Skin of body (tissue), 2 donors: ENCODE results near the gene PASD1. TPM values are rescaled to one million over a fixed set of nuclear protein-coding genes. Genes with fewer than 3 reads are reported as not detected.
"Not testable (repeated sequence)": the region's sequence is repeated elsewhere in the genome, so short reads cannot be mapped to it uniquely, and the experiment has no call there.

Experiments
- DNase-seq: peaks from one replicate; lab custom pipeline; 2025; lab: John Stamatoyannopoulos, UW
- total RNA-seq: library from RNA; depleted of rRNA; stranded (reverse); fragments of >200 nt; gene quantifications from one replicate; pipeline ENCODE4 v1.2.3, GENCODE V29; 2014

Gene PASD1
- total RNA-seq, 1 donor from 2014 or later: not detected

DNA sequence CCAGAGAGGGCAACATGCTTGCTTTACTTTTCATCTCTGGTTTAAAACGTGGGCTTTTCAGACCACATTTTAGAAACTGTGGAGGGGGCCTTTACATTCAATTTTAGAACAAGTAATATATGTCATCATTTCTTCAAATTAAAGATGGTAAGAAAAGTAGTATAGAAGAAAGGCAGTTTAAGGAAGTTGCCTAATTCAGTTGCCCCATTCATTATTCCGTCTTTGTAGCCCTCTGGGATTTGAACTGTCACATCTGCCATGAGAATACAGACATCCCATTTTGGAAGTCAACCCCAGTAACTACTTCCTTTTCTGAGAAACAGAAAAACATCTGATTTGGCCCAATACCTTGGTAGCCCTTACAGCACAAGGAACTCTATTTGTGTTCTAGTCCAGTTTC, 61.2 kb downstream of the PASD1 start:
- DNase-seq: no peak

DNA sequence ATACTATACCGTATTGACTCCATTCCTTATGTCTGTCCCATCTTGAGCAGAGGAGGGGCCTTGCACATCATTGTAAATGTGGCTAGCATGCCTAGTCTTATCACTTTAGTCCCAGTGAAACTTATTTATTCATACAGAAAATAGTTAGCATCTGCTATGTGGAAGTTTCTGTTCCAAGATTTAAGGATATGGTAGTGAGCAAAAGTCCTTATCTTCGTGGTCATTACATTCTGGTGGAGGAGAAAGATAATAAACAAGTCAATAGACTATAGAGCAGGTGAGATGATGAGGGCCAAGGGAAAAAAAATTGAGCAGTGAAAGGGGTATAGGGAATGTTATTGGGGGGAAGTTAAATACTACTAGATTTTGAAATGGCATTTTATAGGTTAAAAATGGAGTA, 68.3 kb downstream of the PASD1 start:
- no peak for DNase-seq

DNA sequence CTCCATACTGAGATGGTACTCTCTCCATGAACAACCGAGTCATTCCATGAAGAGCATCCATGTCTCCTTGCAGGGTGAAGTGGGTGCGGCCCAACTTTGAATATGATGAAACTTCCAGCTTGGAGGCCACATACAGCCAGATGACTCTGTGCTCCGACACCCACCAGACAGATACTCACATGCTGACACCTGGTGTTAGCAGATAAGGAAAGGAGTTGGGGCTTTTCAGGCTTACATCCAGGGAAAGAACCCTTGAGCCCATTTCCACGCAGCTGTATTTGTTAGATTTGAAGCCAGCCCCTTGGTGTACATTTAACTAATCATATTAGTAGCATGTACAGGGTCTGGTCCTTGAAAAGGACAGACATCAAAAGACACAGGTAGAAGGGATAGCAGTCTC, 69.7 kb downstream of the PASD1 start:
- DNase-seq: no peak

DNA sequence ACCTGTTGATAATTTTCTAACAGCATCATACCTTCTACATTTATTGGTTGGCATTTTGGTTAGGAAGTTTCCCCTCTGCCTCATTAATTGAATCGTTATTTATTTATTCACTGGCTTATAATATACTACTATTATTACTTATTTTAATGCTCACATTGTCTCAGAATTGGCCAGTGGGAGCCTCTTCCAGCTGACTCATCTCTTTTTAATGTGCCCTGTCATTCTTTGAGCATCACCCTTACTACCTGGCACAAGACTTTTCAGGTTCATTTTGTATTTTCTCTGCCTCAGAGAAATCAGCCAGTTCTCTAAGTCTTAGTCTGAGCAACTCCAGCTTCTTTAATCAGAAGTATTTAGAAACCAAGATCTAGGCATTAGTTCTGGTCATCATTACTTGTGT, 71.5 kb downstream of the PASD1 start:
- DNase-seq: no peak

DNA sequence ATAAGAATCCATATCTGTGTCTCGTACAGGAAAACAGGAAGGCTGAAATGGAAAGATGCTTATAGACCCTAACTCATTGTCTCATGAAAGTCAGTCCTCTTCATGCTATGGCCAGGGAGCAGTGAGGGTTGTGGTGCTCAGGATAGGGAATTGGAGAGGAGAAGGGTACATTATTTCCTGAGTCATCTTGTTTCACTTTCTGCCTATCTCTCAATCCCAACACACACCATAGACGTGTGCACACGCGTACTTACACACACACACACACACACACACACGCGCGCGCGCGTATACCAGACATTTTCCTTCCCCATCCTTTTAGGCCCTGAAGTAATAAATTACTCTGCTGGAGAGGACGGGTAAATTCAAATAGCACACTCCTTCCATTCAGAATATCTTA, 78.1 kb downstream of the PASD1 start:
- DNase-seq: no peak

DNA sequence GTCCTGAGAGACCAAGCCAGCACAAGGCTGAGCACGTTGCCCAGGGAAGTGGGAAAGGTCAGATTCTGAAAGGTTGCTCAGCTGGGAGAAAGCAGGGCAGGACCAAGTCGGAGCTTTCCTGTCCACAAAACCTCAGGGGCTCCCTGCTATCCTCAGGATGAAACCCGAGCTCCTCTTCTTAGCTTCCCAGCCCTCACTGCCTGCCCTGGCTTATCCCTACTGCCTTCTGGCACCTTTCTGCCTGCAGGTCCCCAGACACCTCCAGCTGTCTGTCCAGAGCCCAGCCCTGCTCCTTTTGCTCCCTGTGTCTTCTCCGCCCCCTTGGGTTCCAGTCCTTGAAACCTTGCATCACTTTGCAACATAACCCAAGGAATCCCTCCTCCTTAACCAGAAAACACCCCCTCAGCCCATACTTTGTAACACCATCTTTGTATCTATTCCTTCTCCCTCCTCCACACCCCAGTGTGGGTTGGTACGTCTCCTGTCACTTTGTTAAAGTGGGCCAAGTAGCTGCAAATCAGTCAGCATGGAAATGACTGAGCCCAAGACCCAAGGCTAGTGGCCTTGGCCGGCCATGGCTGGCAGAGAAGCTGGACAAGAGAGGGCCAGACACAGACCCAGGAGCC, 111.8 kb downstream of the PASD1 start:
- DNase-seq: no peak

DNA sequence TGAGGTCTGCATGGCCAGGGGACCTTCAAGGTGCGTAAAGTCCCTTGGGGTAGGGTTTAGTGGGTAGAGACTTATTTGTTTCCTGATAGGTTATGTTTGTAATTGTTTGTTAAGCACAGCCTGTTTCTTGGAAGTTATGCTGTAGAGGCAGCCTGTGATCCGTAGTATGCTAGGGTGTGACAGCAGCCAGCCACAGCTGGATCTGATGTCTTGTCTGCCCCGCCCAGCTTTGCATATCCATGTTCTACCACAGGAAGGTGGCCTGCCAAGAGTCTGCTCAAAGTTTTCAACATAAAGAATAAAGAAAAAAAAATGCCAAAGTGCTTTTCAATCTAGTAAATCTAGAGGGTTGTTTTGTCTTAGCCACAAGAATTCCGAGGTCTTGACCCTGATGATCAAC, 112.7 kb downstream of the PASD1 start:
- DNase-seq: peak; percentile 14

DNA sequence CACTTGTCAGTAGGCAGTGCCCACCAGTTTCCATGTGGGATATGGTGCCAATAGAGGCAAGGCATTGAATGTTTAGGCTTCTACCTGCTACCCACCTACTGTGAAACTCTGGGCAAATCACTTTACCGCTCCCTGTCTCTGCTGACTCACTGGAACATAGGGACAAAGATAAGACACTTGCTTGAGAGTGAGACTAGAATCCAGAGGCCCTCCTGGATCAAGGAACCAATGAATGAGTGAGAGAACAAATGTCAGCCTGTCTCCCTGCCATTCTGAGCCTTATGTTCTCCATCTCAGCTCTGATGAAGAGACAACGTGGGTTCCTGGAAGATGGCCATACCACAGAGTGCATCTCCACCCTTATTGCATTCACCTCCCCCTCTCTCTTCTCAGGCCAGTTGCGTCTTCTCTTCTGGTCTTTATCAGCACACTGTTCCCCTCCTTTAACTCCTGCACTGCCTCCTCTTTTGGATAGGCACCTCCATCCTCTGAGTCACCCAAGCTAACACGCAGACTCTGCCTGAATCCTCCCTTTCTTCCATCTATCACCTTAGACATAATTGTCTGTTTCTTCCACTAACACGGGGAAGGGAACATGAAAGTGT, 116.4 kb downstream of the PASD1 start:
- no peak for DNase-seq

DNA sequence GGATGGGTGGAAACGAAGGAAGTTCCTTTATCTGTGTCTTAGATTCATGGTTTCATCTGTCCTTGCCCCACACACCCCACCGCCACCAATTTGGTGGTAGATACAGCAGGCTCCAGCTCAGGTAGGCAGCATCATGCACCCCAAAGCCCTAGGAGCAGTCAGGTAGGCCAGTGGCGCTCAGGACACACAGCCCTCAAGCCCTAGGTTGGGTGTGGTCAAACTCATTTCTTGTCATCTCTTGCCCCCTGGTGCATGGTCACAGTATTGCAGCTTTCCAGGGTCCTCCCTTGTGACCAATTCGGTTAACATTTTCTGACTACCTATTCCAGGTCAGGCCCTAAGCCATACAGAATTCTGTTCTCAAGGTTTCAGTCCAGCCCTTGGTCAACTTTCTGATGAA, 117.3 kb downstream of the PASD1 start:
- DNase-seq: no peak

DNA sequence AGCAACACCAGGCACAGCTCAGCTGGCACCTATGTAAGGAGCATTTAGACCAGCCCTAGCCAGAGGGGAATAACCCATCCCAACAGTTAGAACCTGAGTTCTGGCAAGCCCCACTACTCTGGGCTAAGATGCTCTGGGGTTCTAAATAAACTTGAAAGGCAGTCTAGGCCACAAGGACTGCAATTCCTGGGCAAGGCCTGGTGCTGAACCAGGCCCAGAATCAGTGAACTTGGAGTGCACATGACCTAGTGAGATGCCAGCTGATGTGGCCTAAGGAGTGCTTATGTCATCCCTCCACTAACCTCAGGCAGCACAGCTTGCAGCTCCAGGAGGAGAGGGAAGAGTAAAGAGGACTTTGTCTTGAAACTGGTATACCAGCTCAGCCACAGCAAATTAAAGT, 124.2 kb downstream of the PASD1 start:
- DNase-seq: no peak

DNA sequence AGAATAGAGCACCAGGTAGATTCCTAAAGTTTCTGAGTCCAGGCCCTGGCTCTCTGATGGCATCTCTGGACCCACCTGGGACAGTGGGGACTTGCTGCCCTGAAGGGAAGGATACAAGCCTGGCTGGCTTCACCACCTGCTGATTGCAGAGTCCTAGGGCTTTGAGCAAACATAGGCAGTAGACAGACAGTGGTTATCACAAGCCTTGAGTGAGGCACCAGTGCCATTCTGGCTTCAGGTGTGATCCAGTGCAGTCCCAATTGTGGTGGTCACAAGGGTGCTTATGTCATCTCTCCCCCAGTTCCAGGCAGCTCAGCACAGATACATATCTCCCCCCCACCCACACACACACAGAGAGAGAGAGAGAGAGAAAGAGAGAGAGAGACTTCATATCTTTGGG, 125.2 kb downstream of the PASD1 start:
- DNase-seq: no peak

DNA sequence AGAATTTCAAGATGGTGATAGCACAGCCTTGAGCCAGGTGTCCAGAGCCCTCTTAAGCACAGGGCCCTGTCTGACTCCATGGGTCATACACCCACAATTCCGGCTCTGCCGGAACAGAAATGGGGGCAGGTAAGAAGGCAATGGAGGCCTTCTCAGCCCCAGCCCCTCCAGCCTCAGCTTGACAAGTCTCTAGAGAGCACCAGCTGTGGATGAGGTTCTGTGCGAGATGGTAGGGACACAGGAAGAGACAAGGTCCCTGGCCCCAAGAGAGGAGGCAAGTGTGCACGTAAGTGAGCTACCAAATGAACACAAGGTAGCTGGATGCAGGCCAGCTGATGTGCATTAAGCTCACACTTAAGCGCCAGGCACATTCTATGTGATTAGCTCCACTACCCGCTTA, 129.3 kb downstream of the PASD1 start:
- no peak for DNase-seq

DNA sequence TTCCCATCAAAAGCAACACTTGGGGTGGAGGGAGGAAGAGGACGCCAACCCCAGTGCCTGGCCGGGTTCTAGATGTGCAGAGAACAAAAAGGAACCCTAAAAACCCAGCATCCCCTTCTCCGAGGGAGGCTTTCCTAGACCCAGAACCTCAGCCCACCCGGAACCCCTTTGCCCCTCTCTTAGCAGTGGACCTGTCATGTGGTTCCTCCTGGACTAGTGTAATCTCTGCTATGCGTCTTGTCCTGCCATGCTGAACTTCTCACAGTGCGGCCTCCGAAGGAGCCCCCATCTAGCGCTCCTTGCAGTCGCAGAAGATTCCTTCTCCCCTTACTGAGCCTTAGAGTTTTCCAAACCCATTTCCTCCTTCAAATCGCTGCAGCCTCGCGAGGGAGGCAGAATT, 130.6 kb downstream of the PASD1 start:
- DNase-seq: no peak

DNA sequence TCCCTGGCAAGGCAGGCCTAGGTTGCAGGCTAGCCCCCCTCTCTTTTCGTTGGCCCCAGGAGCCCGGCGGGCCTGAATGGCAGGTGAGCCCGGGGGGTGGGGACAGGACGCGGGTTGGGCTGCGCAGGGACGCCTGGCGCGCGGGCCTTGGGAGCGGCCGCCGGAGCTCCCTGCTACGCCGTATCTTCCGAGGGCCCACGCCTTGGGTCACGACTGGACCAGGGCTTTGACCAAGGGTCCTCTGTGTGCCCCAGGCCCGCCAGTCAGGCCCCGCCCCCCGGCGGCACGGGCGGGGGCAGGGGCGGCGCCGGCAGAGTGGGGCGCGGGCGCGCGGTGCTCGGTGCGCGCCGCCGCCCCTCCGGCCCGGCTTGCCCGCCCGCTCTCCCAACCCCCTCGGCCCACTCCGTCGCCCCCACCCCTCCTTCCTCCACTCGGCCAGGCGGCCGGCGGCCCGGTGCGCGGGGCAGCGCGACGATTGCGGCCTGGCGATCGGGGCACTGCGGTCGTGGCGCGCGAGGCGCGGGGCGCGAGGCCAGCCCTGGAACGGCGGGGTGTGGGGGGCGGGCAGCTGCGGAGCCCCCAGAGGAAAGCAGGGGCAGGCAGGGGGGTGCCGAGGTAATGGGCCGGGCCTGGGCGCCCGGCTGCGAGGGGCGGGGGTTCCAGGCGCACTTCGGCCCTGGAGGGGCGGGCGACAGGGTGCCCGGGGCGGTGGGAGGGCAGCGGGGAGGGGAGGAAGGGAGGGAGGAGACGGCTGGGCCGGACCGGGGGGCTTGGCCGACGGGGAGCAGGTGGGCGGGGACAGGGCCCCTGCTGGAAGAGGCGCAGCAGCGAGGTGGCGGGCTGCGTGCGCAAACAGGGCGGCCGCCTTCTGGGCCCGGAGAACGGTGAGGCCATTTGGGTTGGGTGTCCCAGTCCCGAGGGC, 131.4 kb downstream of the PASD1 start, which contains the start of gene PRRG3:
Gene PRRG3 (plus strand): TSS at position 798 of the 922 bp plus-strand sequence. CDS start 3,357 bp downstream, outside the sequence.
- no peak for DNase-seq

DNA sequence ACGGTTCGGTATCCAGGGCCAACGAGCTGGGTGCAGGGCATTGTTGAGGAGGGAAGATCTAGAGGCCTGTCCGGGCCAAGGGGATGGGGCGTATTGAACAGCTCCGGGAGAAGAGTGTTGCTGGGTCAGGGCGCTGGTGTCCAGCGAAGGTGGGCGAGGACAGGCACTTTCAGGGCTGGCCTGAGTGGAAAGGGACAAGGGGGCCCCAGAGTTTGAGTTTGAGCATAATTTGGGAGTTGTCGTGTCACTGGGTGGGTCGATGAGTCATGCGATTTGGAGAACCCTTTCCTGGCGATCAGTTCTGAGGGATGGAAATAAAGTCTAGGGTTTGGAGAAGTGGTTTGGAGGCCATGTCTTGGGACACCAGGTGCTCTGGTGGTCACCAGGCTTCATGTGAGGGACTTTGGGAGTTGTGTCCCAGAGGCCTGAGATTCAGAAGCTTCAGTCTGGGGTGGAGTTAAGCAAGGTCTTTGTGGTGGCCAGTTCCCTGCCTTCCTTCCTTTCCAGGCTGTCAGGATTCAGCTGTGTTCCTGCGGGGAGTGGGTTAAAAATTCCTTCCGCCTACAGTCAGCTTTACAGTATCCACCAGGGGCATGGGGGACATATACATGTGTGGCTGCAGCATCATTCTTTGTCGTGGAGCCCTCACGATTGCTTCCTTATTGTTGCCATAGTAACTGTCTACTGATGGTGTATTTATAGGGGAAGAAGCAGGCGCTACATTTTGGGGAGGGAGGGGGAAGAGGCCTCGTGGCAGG, 132.3 kb downstream of the PASD1 start:
- peak; percentile 66 for DNase-seq

DNA sequence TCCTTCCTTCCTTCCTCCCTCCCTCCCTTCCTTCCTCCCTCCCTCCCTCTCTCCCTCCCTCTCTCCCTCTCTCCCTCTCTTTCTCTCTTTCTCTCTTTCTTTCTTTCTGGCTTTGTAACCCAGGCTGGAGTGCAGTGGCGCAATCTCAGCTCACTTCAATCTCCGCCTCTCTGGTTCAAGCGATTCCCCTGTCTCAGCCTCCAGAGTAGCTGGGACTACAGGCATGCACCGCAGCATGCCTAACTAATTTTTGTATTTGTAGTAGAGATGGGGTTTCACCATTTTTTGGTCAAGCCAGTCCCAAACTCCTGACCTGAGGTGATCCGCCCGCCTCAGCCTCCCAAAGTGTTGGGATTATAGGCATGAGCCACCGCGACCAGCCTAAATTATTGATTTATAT, 133.6 kb downstream of the PASD1 start:
- not testable (repeated sequence) for DNase-seq

DNA sequence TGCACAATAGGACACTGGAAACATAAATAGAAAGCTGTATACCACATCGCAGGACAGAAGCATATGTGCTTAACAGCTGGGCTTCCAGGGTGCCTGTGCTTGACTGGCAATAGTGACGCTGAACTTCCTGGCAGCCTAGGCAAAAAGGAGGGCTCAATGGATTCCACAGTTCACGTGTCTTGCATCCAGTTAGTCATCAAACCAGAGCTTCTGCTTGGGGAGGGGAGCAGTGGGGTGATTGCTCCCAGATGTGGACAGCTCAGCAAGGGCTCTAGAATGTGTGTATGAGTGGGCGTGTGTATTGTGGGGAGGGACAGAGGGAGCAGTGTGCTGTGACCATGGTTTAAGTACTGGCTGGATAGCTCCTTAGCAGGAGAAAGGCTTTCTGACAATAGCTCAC, 134.0 kb downstream of the PASD1 start:
- DNase-seq: peak; percentile 94

DNA sequence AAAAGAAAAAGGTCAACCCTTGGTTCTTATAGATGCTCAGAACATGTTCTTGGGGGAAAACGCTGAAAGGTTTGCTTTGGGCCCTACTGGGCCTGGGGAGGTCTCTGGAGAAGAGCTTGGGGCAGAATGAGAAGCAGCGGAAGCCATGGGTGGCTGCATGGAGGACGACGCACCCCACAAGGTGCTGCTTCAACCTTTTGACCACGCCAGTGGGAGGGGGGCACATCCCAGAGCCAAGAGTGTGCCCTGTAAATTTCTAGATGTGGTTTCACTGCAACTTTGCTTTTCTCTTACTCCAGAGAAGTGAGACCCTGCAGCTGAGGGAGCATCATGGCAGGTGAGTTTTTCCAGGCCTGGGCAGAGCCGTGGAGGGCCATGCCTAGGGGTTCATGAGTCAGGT, 135.0 kb downstream of the PASD1 start:
- DNase-seq: no peak

DNA sequence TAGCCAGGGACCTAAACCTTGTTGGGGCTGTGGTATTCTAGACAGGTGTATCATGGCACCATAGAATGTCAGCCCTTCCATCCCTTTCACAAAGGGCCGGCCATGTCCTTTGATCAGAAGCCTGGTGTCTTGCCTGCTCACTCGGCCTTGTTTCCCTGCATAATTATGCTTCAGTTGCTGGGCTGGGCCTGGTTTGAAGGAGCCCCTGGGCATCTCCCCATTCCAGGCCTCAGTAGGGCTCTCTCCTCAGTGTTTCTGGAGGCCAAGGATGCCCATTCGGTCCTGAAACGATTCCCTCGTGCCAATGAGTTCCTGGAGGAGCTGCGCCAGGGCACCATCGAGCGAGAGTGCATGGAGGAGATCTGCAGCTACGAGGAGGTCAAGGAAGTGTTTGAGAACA, 136.3 kb downstream of the PASD1 start:
- DNase-seq: no peak

DNA sequence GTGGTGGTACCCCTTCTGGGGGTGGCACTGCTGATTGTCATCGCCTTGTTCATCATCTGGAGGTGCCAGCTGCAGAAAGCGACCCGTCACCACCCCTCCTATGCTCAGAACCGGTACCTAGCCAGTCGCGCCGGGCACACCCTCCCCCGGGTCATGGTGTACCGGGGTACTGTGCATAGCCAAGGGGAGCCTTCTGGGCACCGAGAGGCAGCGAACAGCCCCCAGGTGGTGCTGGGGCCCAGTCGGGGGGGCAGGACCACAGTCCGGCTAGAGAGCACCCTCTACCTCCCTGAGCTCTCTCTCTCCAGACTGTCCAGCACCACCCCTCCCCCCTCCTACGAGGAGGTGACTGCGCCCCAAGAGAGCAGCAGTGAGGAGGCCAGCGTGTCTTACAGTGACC, 137.1 kb downstream of the PASD1 start:
- DNase-seq: no peak

DNA sequence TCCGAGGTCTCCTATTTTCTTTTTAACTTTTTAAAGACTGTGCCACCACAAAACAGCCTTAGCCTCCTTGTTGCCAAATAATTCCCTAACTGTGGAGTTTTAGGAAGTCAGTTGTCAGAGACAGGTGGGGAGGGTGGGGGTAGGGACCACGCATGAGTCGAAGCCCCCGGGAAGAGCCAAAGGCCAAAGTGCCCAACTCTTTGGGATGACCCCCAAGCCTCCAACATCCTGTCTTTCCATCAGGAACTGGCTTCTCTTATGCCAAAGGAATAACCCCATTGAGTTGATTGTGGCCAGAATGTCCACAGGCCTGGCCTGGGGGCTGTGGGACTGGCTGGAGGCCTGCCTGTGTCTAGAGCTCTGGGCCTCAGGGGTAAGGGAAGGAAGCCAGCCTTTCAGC, 137.6 kb downstream of the PASD1 start:
- DNase-seq: no peak

DNA sequence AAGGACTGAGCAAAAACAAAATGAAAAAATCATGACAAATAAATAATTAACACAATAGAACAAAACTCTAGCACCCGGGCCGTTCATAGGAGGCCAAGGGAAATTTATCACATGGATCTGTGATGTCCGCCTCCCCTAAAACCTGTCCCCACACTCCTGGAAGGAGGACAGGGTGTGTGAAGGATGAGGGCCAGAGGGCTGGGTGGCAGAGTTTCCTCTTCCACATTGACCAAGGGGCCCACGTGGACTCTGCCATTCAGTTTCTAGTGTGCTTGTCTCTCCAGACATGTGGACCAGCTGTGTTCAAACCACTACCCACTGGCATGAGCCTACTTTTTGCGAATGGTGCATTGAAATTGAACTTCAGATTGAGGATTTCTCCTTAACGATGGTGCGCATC, 138.1 kb downstream of the PASD1 start:
- no peak for DNase-seq
